ENCODE measurements around the gene TMEM201.
"Not testable (repeated sequence)": the region's sequence is repeated elsewhere in the genome, so short reads cannot be mapped to it uniquely, and the experiment has no call there.

Gene TMEM201

DNA sequence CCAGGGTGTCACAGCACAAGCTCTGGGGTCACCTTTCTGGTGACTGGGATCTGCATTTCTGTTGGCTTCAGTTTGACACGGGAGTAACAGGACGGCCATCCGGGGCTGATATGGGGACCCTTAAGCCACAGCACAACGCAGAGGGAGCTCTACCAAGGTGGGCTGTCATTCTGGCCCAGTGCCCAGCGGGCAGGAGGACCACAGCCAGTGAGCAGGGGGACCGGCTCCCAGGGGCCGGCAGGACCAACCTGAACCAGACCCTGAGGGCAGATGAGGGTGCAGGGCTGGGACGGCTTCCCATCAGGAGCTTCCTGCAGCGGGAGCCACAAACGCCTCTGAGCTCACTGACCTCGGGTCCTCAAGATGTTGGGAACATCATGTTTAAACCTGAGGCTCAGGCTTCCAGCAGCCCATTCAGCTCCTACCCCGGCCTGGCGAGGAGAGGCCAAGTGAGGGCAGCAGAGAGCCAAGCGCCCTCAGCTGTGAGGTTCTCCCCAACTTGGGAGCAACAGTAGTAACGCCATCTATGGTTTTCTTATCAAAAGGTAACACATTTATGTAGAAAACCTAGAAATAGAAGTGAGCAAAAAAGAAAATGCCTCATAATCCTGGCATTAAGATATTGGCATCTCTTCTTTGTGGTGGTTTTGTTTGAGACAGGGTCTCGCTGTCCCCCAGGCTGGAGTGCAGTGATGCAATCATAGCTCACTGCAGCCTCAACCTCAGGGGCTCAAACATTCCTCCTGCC is 26.8 kb downstream of the TMEM201 start:
- H3K4me1 Mint-ChIP-seq = no peaks in the 10 kb centered on the region
- no peaks in the 10 kb centered on the region for H3K9me3 Mint-ChIP-seq
- no peaks in the 10 kb centered on the region for H3K27me3 Mint-ChIP-seq
- no peak overlapping the region for H3K27ac Mint-ChIP-seq
- peak; percentile 80 for ATAC-seq
- peaks cover 24% of the 10 kb centered on the region for H3K36me3 Mint-ChIP-seq
- no peak overlapping the region for H3K4me3 Mint-ChIP-seq

DNA sequence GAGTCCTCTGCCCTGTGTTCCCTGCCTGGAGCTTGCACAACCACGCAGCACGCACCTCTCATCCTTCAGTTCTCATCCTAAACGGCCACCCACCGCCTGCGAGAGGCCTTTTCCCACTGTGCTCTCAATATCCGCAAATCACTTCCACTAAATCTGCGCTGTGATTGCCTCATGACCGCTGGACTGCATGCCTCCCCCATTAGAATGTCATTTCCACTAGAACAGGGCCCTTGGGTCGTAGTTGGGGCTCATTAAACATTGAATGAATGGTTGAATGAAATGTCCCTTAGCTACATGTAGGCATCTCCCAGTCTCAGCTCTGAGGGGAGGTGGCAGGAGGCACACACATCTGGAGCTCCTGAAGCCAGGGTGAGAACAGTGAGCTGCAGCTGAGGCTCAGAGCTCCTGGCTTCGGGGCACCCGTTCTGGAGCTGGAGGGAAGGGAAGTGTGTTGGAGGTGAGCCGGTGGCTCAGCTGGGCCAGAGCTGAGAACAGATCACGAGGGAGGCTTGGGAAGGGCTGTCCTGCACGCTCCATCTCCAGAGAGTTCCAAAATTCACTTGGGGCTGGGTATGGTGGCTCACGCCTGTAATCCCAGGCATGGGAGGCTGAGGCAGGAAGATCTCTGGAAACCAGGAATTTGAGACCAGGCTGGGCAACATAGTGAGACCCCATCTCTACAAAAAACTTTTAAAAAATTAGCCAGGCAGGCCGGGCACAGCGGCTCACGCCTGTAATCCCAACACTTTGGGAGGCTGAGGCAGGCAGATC is 30.4 kb downstream of the TMEM201 start:
- Mint-ChIP-seq H3K4me1 (peaks cover 4% of the 10 kb centered on the region), H3K27me3 (no peaks in the 10 kb centered on the region), H3K9me3 (no peaks in the 10 kb centered on the region), H3K27ac (no peak overlapping the region), H3K4me3 (no peak overlapping the region), H3K36me3 (peaks cover under 1% of the 10 kb centered on the region)
- no peak for ATAC-seq

DNA sequence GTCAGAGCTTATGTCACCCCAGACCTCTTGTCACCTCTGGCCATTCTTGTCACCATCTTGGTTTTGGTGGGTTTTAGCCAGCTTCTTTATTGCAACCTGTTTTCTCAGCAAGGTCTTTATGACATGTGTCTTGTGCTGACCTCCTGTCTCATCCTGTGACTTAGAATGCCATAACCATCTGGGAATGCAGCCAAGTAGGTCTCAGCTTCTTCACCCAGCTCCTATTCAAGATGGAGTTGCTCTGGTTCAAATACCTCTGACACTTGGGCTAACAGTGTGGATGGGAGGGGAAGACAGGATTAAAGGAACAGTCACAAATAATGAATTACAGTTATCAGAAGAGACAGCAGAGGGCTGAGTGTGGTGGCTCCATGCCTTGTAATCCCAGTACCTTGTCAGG is 32.3 kb downstream of the TMEM201 start:
- no peak overlapping the region for H3K27ac Mint-ChIP-seq
- no peaks in the 10 kb centered on the region for H3K27me3 Mint-ChIP-seq
- no peak overlapping the region for H3K4me3 Mint-ChIP-seq
- ATAC-seq = no peak
- H3K4me1 Mint-ChIP-seq = peaks cover 20% of the 10 kb centered on the region
- no peaks in the 10 kb centered on the region for H3K36me3 Mint-ChIP-seq
- H3K9me3 Mint-ChIP-seq = no peaks in the 10 kb centered on the region

DNA sequence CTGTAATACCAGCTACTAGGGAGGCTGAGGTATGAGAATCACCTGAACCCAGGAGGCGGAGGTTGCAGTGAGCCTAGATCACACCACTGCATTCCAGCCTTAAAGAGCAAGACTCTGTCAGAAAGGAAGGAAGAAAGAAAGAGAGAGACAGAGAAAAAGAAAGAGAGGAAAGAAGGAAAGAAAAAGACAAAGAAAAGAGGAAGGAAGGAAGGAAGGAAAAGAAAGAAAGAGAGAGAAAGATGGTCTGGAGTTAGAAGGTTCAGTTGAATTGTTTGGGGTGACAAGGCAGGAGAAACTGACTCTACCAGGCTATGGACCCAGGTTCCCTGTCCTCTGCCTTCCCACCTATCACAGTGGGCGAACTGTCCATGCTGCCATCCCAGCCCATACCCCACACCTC is 35.4 kb downstream of the TMEM201 start:
- Mint-ChIP-seq H3K4me1 (peaks cover 45% of the 10 kb centered on the region), H3K4me3 (no peak overlapping the region), H3K9me3 (no peaks in the 10 kb centered on the region), H3K36me3 (no peaks in the 10 kb centered on the region), H3K27ac (no peak overlapping the region), H3K27me3 (no peaks in the 10 kb centered on the region)
- ATAC-seq = no peak

DNA sequence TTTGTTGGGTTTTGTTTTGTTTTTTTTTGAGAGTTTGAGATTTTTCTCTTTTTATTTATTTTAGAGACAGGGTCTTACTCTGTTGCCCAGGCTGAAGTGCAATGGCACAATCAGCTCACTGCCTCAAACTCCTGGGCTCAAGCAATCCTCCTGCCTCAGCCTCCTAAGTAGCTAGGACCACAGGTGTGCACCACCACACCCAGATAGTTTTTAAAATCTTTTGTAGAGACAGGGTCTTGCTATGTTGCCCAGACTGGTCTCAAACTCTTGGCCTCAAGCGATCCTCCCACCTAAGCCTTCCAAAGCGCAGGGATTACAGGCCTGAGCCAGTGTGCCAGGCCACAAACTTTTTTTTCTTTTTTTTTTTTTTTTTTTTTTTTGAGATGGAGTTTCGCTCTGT is 36.3 kb downstream of the TMEM201 start:
- not testable (repeated sequence) for H3K36me3 Mint-ChIP-seq, ATAC-seq, H3K4me3 Mint-ChIP-seq, H3K9me3 Mint-ChIP-seq, H3K27me3 Mint-ChIP-seq
- peaks cover 54% of the 10 kb centered on the region for H3K4me1 Mint-ChIP-seq
- H3K27ac Mint-ChIP-seq = peak overlapping the region; percentile 87

DNA sequence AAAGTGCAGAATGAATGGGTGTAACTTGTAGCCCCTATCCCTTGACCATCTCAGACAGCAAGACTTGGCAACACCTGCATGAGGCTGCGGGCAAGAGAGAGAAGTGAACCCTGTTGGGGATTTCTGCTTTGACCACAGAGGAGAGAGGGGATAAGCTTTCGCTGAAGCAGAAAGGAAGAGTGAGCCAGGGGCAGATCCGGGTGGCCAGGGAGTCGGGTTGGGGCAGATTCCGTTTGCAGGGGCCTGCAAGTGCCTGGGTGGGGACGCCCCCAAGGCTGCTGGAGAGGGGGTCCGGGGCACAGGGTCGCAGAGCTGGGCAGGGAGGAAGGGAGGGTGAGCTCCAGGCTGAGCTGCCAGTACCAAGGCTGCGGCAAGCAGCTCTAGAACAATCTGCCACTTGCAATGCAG is 37.5 kb downstream of the TMEM201 start:
- H3K36me3 Mint-ChIP-seq = peaks cover 7% of the 10 kb centered on the region
- H3K4me3 Mint-ChIP-seq = peak overlapping the region; percentile 54
- no peaks in the 10 kb centered on the region for H3K27me3 Mint-ChIP-seq
- ATAC-seq = peak; percentile 62
- peaks cover 66% of the 10 kb centered on the region for H3K4me1 Mint-ChIP-seq
- no peaks in the 10 kb centered on the region for H3K9me3 Mint-ChIP-seq
- peak overlapping the region; percentile 87 for H3K27ac Mint-ChIP-seq

DNA sequence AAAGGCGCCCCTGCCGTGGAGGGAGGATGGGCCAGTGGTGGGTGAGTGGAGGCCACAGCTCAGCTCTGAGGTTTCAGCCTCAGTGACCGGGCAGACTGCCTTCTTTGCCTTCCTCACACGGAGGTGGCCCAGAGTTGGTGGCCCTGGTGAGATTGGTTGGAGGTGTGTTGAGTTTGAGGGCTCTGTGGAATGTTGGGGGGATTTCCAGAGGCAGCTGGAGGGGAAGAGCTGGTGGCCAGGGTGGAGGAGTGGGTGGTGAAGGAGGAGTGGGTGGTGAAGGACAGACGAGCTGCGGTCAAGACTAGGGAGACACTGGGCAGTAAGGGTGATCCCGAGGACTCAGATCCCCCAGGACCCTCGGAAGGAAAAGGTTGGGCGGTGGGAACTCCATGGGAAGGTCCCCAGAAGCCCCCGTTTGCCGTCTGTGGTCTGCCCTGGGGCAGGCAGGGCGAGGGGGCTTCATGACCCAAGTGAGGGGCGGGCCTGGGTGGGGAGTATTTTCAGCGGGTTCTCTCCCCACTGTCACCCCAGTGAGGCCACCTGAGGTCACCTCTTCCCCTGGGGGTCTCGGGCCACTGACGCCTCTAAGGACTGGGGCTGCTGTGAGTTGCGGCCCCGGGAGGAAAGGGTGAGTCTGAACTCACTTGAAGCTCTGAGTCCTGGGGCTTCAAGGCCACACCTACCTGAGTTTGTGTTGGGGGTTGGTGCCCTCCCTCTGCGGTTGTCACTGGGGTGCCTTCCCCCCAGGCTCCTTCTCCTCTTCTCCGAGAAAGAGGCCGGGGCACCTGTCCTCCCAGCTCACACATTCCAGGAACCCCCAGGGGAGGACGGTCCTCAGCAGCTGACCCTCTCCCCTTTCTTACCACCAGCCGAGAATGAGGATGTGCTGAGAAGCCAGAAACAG is 40.1 kb downstream of the TMEM201 start:
- peak; percentile 73 for ATAC-seq
- H3K4me3 Mint-ChIP-seq = peak overlapping the region; percentile 94
- H3K4me1 Mint-ChIP-seq = peaks cover 83% of the 10 kb centered on the region
- no peaks in the 10 kb centered on the region for H3K9me3 Mint-ChIP-seq
- peak overlapping the region; percentile 87 for H3K27ac Mint-ChIP-seq
- peaks cover 10% of the 10 kb centered on the region for H3K36me3 Mint-ChIP-seq
- H3K27me3 Mint-ChIP-seq = no peaks in the 10 kb centered on the region

DNA sequence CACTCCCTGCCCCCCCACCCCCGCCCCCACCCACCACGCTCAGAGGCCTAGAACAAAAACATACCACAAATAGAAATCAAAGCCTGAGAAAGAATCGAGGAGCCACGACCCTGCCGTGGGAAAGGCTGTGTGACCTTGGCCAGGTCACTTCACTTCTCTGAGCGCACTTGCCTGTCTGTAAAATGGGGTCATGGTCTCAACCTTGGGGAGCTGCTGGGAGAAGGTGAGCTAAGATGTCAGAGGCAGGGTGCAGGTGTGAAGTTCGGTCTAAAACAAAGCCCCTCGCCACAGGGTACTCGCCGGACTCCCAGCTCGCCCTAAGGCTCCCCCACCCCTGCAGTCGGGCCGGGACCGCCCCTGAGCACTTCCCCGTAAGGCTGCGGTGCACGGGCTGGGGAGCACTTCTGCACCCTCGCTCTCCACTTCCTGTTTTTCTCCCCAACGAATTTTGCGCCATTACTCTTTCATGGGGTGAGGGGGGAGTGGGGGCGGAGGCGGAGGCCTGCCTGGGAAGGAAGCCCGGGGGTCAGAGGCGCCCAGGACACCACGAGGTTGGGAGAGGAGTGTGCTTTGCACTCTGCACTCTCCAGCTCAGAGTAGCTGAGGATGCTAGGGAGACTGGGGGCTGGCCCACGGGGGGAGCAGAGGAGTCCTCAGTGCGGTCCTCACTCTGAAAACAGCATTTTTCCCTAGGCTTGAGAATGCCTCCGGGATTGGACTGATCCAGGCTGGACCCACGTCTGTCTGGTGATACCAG is 40.9 kb downstream of the TMEM201 start:
- ATAC-seq = peak; percentile 73
- Mint-ChIP-seq H3K4me3 (peak overlapping the region; percentile 94), H3K36me3 (peaks cover 18% of the 10 kb centered on the region), H3K27me3 (no peaks in the 10 kb centered on the region), H3K27ac (peak overlapping the region; percentile 87), H3K4me1 (peaks cover 83% of the 10 kb centered on the region), H3K9me3 (no peaks in the 10 kb centered on the region)

DNA sequence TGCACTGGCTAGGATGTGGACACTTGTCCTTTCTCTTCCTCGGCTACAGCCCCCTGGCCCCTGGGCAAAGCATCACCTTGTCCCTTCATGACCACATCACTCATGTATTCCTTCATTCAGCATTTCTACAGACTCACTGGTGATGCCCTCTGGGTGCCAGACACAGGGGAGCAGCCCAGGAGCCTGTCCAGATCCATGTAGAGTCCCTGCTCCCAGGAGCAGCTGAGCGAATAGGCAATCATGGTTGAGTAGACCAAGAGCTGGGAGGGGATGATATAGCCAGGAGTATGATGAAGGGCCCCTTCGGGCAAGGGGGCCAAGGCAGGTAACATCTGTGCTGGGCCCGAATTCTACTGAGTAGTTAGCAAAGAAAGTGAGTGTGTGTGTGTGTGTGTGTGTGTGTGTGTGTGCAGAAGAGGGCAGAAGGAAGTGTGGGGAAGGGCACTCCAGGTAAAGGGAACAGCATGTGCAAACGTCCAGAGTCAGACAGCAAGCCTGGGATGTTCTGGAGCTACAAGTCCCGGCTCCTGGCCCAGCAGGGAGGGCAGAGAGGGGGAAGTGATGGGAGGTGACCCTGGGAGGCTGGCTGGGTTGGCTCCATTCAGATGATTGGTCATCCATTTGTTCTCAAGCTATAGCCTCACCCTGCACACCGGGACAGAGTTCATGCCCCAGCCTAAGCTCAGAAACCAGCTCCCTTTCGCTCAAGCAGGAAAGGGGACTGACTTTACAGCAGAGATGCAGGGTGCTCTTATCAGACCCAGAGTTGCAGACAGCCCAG is 41.8 kb downstream of the TMEM201 start:
- Mint-ChIP-seq H3K36me3 (peaks cover 27% of the 10 kb centered on the region), H3K4me3 (peak overlapping the region; percentile 94), H3K9me3 (no peaks in the 10 kb centered on the region), H3K4me1 (peaks cover 85% of the 10 kb centered on the region), H3K27me3 (no peaks in the 10 kb centered on the region), H3K27ac (peak overlapping the region; percentile 87)
- no peak for ATAC-seq

DNA sequence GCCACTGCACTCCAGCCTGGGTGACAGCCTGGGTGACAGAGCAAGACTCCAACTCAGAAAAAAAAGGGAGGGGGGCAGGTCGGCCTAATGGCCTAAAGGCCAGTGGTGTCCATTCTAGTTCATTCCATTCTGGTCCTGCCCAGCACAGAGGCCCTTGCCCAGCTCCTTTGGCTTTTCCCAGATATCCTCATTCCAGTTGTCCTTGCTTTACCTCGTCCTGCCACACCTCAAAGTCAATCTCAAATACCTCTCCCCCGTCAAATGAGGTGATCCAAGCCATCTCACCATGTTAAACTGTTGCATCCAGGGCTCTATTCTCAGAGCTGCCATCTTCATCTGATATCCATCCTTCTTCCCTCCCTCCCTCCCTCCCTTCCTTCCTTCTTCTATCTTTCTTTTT is 42.9 kb downstream of the TMEM201 start:
- Mint-ChIP-seq H3K4me1 (peaks cover 79% of the 10 kb centered on the region), H3K36me3 (peaks cover 35% of the 10 kb centered on the region), H3K27ac (peak overlapping the region; percentile 87), H3K9me3 (no peaks in the 10 kb centered on the region), H3K4me3 (peak overlapping the region; percentile 94), H3K27me3 (no peaks in the 10 kb centered on the region)
- no peak for ATAC-seq

DNA sequence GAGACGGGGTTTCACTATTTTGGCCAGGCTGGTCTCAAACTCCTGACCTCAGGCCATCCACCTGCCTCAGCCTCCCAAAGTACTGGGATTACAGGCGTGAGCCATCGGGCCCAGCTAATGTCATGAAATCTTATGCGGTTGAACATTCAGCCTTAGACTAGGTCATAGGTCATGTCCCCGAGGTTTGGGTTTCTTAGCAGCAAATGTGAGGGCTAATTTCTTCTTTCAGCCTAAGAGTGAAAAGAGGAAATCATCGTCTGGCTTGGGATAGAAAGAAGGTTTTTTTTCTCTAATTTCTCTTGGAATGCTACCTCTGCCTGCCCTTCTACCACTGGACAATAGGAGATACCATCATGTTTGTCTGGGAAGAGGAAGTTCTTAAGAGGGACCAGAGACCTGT is 44.8 kb downstream of the TMEM201 start:
- H3K9me3 Mint-ChIP-seq = no peaks in the 10 kb centered on the region
- no peak overlapping the region for H3K27ac Mint-ChIP-seq
- H3K36me3 Mint-ChIP-seq = peaks cover 51% of the 10 kb centered on the region
- H3K4me3 Mint-ChIP-seq = no peak overlapping the region
- ATAC-seq = no peak
- no peaks in the 10 kb centered on the region for H3K27me3 Mint-ChIP-seq
- peaks cover 73% of the 10 kb centered on the region for H3K4me1 Mint-ChIP-seq

DNA sequence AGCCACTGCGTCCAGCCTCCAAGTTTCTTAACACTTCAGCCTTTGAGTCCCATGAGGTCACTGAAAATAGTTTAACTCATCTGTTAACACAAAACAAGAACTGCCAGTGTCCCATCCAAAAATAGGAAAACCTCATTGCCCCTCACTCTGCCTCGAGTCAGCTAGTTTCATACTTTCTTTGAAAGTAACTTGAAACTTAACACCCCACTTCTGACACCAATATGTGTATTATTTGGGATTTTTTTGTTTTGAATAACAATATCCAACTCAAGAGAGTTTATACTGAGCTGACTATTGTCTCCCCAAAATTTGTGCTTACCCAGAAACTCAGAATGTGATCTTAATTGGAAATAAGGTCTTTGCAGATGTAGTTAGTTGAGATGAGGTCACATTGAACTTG is 45.9 kb downstream of the TMEM201 start:
- Mint-ChIP-seq H3K36me3 (peaks cover 56% of the 10 kb centered on the region), H3K4me1 (peaks cover 73% of the 10 kb centered on the region), H3K4me3 (no peak overlapping the region)

DNA sequence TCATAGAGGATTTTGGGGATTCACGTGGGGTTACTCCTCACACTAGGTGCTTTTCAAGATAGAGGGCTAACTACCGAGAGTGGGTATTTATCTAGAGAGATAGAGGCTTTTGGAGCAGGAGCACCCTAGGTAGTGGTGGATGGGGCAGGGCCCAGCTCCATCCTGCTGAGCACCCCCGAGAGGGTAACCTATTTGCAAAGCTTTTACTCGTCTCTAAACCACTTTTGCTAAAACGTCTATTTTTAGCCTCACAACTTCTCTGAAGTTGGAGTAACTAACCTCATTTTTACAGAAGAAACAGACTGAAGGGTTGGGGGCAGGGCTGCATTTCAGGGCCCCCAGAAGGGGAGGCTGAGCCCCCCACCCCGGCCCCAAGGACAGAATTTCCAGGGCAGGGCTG is 50.5 kb downstream of the TMEM201 start:
- Mint-ChIP-seq H3K36me3 (peaks cover 64% of the 10 kb centered on the region), H3K4me3 (no peak overlapping the region), H3K27ac (peak overlapping the region; percentile 33), H3K4me1 (peaks cover 73% of the 10 kb centered on the region), H3K27me3 (no peaks in the 10 kb centered on the region), H3K9me3 (no peaks in the 10 kb centered on the region)
- no peak for ATAC-seq

More for the DNA sequence above, 45.9 kb downstream of the TMEM201 start:
- H3K9me3 Mint-ChIP-seq = no peaks in the 10 kb centered on the region
- no peak for ATAC-seq
- no peak overlapping the region for H3K27ac Mint-ChIP-seq
- no peaks in the 10 kb centered on the region for H3K27me3 Mint-ChIP-seq
